ENCODE measurements around the gene NINL. TPM values are rescaled to one million over a fixed set of nuclear protein-coding genes. Genes with fewer than 3 reads are reported as not detected.

The NINL gene
- total RNA-seq, 1 experiment from 2014 or later, result 1.2 TPM

DNA sequence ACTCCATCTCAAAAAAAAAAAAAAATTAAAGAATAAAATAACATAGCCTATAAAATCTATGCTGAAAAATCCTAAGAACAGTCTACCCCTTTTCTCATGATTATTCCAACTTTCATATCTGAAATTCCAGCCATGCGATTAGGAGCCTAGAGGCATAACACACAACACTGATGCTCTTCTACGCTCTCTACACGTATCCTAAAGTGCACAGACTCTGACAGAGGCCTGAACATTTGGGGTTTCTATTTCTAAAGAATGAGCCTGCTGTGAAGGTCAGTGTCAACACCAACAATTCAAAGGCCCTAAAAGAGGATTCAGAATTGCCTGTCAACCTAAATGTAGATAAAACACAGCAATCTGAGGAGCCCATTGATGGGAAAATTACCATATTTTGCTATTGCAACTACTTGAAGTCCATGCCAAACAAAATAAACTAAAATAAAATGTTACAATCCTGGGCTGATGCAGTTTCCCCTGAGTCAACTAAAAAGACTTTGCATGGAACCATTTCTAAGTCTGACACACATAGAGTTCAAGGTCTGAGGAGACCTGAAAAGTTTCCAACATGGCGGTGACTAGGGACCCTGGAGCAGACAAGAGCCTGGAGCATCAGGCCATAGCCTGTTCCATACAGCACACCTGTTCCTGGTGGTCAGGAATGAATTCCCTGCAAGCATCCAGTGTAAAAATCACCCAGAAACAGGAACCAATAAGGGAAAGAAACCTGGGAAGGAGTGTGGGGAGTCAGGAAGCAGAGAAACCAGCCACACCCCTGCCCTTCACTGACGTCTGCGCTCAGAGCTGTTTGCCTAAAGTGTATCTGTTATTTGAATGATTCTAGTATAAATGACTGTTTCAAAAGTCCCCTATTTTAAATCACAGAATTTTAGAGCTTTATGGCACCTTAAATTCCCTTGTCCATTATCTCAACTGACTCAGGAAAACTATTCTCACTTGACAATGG lies 11.8 kb downstream of the NINL start:
- Mint-ChIP-seq H3K4me1 (ENCODE audit: insufficient read depth, unreplicated experiment) (no peaks in the 10 kb centered on the region), H3K9me3 (ENCODE audit: unreplicated experiment) (no peaks in the 10 kb centered on the region), H3K4me3 (ENCODE audit: unreplicated experiment) (no peak overlapping the region), H3K27me3 (ENCODE audit: insufficient read depth, unreplicated experiment) (no peaks in the 10 kb centered on the region), H3K27ac (ENCODE audit: low read depth, unreplicated experiment) (no peak overlapping the region), H3K36me3 (ENCODE audit: insufficient read depth, unreplicated experiment) (no peaks in the 10 kb centered on the region)
- CTCF ChIA-PET, result interaction anchor here (0.6 to 1.1 kb wide), 3 partner anchors 33 to 96 kb away, joined by 4 to 7 read pairs (median 4); no protein-coding TSS in a partner anchor
- TF ChIP-seq, protein P1, sequence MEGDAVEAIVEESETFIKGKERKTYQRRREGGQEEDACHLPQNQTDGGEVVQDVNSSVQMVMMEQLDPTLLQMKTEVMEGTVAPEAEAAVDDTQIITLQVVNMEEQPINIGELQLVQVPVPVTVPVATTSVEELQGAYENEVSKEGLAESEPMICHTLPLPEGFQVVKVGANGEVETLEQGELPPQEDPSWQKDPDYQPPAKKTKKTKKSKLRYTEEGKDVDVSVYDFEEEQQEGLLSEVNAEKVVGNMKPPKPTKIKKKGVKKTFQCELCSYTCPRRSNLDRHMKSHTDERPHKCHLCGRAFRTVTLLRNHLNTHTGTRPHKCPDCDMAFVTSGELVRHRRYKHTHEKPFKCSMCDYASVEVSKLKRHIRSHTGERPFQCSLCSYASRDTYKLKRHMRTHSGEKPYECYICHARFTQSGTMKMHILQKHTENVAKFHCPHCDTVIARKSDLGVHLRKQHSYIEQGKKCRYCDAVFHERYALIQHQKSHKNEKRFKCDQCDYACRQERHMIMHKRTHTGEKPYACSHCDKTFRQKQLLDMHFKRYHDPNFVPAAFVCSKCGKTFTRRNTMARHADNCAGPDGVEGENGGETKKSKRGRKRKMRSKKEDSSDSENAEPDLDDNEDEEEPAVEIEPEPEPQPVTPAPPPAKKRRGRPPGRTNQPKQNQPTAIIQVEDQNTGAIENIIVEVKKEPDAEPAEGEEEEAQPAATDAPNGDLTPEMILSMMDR (IDR thresholded peaks at IDR 0.05; ENCODE audit: unreplicated experiment), result no peak
- DNase-seq (ENCODE audit: unreplicated experiment), result no peak
- intact Hi-C loops (cut with micrococcal nuclease), result no loop called here
- POLR2A ChIA-PET, result interaction anchor here (0.7 kb wide), 1 partner anchor 8 kb away, joined by 3 read pairs; no protein-coding TSS in a partner anchor
- BruUV-seq (replicated peaks), result no TSS peak

DNA sequence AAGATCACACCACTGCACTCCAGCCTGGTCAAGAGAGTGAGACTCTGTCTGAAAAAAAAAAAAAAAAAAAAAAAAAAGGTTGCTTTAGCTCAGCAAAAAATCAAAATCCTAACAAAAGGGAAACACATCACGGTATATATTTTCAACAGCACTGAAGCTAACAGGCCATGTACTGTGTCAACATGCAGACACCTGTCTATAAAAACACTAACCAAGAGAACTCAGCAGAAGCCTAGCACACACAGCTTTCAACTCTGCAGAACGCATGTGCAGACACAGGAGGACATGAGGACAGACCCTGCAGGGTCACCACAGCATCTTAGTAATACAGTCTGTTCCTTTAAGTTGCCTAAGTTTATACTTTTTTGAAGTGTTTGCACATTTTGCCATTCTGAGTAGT lies 13.5 kb downstream of the NINL start:
- H3K27ac Mint-ChIP-seq (ENCODE audit: low read depth, unreplicated experiment), result no peak overlapping the region
- TF ChIP-seq, protein P1 (IDR thresholded peaks at IDR 0.05; ENCODE audit: unreplicated experiment), result no peak
- DNase-seq (ENCODE audit: unreplicated experiment), result no peak
- H3K4me1 Mint-ChIP-seq (ENCODE audit: insufficient read depth, unreplicated experiment), result no peaks in the 10 kb centered on the region
- no TSS peak for BruUV-seq (replicated peaks)
- no peak overlapping the region for H3K4me3 Mint-ChIP-seq (ENCODE audit: unreplicated experiment)
- no peaks in the 10 kb centered on the region for H3K9me3 Mint-ChIP-seq (ENCODE audit: unreplicated experiment)
- POLR2A ChIA-PET, result no interaction called here
- no peaks in the 10 kb centered on the region for H3K27me3 Mint-ChIP-seq (ENCODE audit: insufficient read depth, unreplicated experiment)
- intact Hi-C loops (cut with micrococcal nuclease), result no loop called here
- no peaks in the 10 kb centered on the region for H3K36me3 Mint-ChIP-seq (ENCODE audit: insufficient read depth, unreplicated experiment)
- CTCF ChIA-PET, result interaction anchor here (0.6 to 0.7 kb wide), 3 partner anchors 26 to 729 kb away, joined by 3 to 4 read pairs (median 3); no protein-coding TSS in a partner anchor

DNA sequence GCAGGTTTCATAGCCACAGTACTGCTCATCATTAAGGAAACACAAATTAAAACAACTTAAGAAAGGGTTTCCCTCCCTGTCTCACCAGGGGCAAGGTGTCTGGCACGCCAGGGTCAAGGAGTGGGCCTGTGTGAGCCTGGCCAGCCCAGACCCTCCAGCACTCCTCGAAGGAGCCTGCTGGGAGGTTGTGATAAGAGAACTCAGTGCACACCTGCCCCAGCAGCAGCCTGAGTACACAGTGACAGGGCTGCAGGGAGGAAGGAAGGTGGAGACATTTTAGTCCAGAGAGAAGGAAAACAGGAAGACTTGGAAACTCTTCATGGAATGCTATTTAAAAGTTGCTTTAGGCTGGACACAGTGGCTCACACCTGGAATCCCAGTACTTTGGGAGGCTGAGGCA lies 14.1 kb downstream of the NINL start:
- Mint-ChIP-seq H3K4me1 (ENCODE audit: insufficient read depth, unreplicated experiment) (no peaks in the 10 kb centered on the region), H3K27me3 (ENCODE audit: insufficient read depth, unreplicated experiment) (no peaks in the 10 kb centered on the region), H3K9me3 (ENCODE audit: unreplicated experiment) (no peaks in the 10 kb centered on the region), H3K27ac (ENCODE audit: low read depth, unreplicated experiment) (no peak overlapping the region), H3K4me3 (ENCODE audit: unreplicated experiment) (no peak overlapping the region), H3K36me3 (ENCODE audit: insufficient read depth, unreplicated experiment) (no peaks in the 10 kb centered on the region)
- BruUV-seq (replicated peaks), result no TSS peak
- ChIA-PET CTCF (no interaction called here), POLR2A (interaction anchor here (1.0 kb wide), 1 partner anchor 10 kb away, joined by 4 read pairs; no protein-coding TSS in a partner anchor)
- TF ChIP-seq, protein P1 (IDR thresholded peaks at IDR 0.05; ENCODE audit: unreplicated experiment), result no peak
- intact Hi-C loops (cut with micrococcal nuclease), result no loop called here
- DNase-seq (ENCODE audit: unreplicated experiment), result no peak

DNA sequence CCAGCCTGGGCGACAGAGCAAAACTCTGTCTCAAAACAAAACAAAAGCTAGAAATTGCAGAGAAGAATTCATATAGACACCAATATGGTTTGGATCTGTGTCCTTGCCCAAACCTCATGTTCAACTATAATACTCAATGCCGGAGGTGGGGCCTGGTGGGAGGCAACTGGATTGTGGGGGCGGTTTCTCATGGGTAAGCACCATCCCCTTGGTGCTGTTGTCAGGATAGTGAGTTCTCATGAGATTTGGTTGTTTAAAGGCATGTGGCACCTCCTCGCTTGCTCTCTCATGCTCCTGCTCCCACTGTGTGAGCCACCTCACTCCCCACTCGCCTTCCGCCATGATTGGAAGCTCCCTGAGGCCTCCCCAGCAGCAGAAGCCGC lies 15.2 kb downstream of the NINL start:
- H3K4me1 Mint-ChIP-seq (ENCODE audit: insufficient read depth, unreplicated experiment), result no peaks in the 10 kb centered on the region
- intact Hi-C loops (cut with micrococcal nuclease), result no loop called here
- POLR2A ChIA-PET, result no interaction called here
- CTCF ChIA-PET, result interaction anchor here (0.6 to 0.9 kb wide), 2 partner anchors 28 to 30 kb away, joined by 3 read pairs; no protein-coding TSS in a partner anchor
- no peak overlapping the region for H3K27ac Mint-ChIP-seq (ENCODE audit: low read depth, unreplicated experiment)
- H3K27me3 Mint-ChIP-seq (ENCODE audit: insufficient read depth, unreplicated experiment), result no peaks in the 10 kb centered on the region
- no TSS peak for BruUV-seq (replicated peaks)
- no peak for DNase-seq (ENCODE audit: unreplicated experiment)
- H3K9me3 Mint-ChIP-seq (ENCODE audit: unreplicated experiment), result no peaks in the 10 kb centered on the region
- TF ChIP-seq, protein P1 (IDR thresholded peaks at IDR 0.05; ENCODE audit: unreplicated experiment), result no peak
- H3K4me3 Mint-ChIP-seq (ENCODE audit: unreplicated experiment), result no peak overlapping the region
- H3K36me3 Mint-ChIP-seq (ENCODE audit: insufficient read depth, unreplicated experiment), result no peaks in the 10 kb centered on the region
